ENCODE results near the gene R3HDM4. TPM values are rescaled to one million over a fixed set of nuclear protein-coding genes. Genes with fewer than 3 reads are reported as not detected.
A peak's percentile ranks its signal among the peaks of the same experiment; 100 is the strongest.
"Not testable (repeated sequence)": the region's sequence is repeated elsewhere in the genome, so short reads cannot be mapped to it uniquely, and the experiment has no call there.

The R3HDM4 gene
- total RNA-seq, 5 donors from 2014 or later (not counting 1 experiment from before 2014, with no cell fraction given) = 190 to 252 (median 220) TPM

DNA sequence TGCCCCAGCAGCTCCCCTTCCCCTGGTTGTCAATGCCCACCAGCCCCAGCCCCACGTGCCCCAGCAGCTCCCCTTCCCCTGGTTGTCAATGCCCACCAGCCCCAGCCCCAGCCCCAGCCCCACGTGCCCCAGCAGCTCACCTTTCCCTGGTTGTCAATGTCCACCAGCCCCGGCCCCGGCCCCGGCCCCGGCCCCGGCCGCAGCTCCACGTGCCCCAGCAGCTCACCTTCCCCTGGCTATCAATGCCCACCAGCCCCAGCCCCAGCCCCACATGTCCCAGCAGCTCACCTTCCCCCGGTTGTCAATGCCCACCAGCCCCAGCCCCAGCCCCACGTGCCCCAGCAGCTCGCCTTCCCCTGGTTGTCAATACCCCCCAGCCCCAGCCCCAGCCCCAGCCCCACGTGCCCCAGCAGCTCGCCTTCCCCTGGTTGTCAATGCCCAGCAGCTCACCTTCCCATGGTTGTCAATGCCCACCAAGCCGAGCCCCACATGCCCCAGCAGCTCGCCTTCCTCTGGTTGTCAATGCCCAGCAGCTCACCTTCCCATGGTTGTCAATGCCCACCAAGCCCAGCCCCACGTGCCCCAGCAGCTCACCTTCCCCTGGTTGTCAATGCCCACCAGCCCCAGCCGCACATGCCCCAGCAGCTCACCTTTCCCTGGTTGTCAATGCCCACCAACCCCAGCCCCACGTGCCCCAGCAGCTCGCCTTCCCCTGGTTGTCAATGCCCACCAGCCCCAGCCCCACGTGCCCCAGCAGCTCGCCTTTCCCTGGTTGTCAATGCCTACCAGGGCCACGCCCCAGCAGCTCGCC is 34.1 kb downstream of the R3HDM4 start:
- H3K27me3 Mint-ChIP-seq; DNase-seq; H3K4me1 ChIP-seq (ENCODE audit: control insufficient read depth in 1 of 2, extremely low read depth in 1 of 2, insufficient read depth in 2 of 2, low read length in 2 of 2); H3K4me3 Mint-ChIP-seq; H3K4me3 ChIP-seq (ENCODE audit: control insufficient read depth in 1 of 2, extremely low read depth in 1 of 2, low read length in 1 of 2); H3K4me1 Mint-ChIP-seq; ATAC-seq (replicated peaks in 1 of 4); H3K27me3 ChIP-seq (replicated peaks in 1 of 2; ENCODE audit: control insufficient read depth in 2 of 2, extremely low read depth in 1 of 2, insufficient read depth in 2 of 2, low read length in 1 of 2); H3K9me3 ChIP-seq; H3K27ac Mint-ChIP-seq; H3K27ac ChIP-seq (ENCODE audit: low read length); H3K9me3 Mint-ChIP-seq: not testable (repeated sequence)
- peaks cover 13% of the 10 kb centered on the region for H3K36me3 Mint-ChIP-seq
- ChIA-PET CTCF (interaction anchor here (0.6 to 1.1 kb wide), 4 partner anchors 8 to 124 kb away, joined by 3 to 9 read pairs (median 6); no protein-coding TSS in a partner anchor), POLR2A (interaction anchor here in 1 of 2 donors (0.6 to 1.2 kb wide), 2 partner anchors 13 to 181 kb away, joined by 3 read pairs; no protein-coding TSS in a partner anchor)
- H3K36me3 ChIP-seq (ENCODE audit: control insufficient read depth in 2 of 2, extremely low read depth in 1 of 2, insufficient read depth in 1 of 2, low read length in 1 of 2) = peaks cover 20 to 45% of the 10 kb centered on the region in 2 donors
- WGBS (ENCODE audit: insufficient coverage) = 93% methylated on average over 15 of the region's 24 CpGs

- DNase-seq; H3K27ac ChIP-seq (ENCODE audit: low read length); H3K9me3 Mint-ChIP-seq; H3K4me1 Mint-ChIP-seq; H3K27me3 Mint-ChIP-seq; ATAC-seq (replicated peaks in 1 of 4); H3K27ac Mint-ChIP-seq; H3K4me3 ChIP-seq (ENCODE audit: control insufficient read depth in 1 of 2, extremely low read depth in 1 of 2, low read length in 1 of 2); H3K4me3 Mint-ChIP-seq; H3K9me3 ChIP-seq; H3K27me3 ChIP-seq (replicated peaks in 1 of 2; ENCODE audit: control insufficient read depth in 2 of 2, extremely low read depth in 1 of 2, insufficient read depth in 2 of 2, low read length in 1 of 2): not testable (repeated sequence)
- Histone ChIP-seq H3K36me3 (ENCODE audit: control insufficient read depth in 2 of 2, extremely low read depth in 1 of 2, insufficient read depth in 1 of 2, low read length in 1 of 2) (peaks cover 22 to 37% of the 10 kb centered on the region in 2 donors), H3K4me1 (ENCODE audit: control insufficient read depth in 1 of 2, extremely low read depth in 1 of 2, insufficient read depth in 2 of 2, low read length in 2 of 2) (peaks cover 0 to 16% of the 10 kb centered on the region in 2 experiments)
- WGBS (ENCODE audit: insufficient coverage) = 77% methylated on average over 12 of the region's 23 CpGs
- POLR2A ChIA-PET = interaction anchor here in 1 of 2 donors (0.6 to 1.2 kb wide), 2 partner anchors 12 to 182 kb away, joined by 3 read pairs; no protein-coding TSS in a partner anchor
- CTCF ChIA-PET = interaction anchor here (0.6 to 1.0 kb wide), 3 partner anchors 78 to 124 kb away, joined by 5 to 9 read pairs (median 5); no protein-coding TSS in a partner anchor
- H3K36me3 Mint-ChIP-seq = peaks cover 11% of the 10 kb centered on the region
These were observed 34.9 kb downstream of the R3HDM4 start for GRCh38 chr19:877992-878660.

DNA sequence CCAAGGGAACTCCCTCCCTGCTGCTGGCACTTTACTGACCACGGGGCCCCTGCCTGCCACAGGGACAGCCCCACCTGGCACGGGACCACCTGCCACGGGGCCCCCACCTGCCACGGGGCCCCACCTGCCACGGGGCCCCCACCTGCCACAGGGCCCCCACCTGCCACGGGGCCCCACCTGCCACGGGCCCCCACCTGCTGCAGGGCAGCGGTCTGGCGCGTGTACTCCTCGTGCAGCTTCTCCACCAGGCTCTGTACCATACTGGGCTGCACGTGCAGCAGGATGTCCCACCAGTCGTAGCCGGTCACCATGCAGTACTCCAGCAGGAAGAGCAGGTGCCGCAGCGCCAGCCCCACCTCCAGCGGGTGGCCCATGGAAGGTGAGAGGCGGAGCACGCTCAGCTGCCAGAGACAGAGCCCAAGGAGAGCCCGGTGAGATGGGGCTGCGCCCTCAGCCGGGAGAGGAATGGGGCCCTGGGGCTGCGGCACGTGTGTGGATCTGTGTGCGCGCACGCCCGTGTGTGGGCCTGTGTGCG is 36.2 kb downstream of the R3HDM4 start:
- peaks cover 22 to 25% of the 10 kb centered on the region in 2 donors for H3K36me3 ChIP-seq (ENCODE audit: control insufficient read depth in 2 of 2, extremely low read depth in 1 of 2, insufficient read depth in 1 of 2, low read length in 1 of 2)
- DNase-seq (no peak), ATAC-seq (replicated peaks in 1 of 4) (no peak)
- no peaks in the 10 kb centered on the region for H3K27me3 ChIP-seq (replicated peaks in 1 of 2; ENCODE audit: control insufficient read depth in 2 of 2, extremely low read depth in 1 of 2, insufficient read depth in 2 of 2, low read length in 1 of 2)
- no peak overlapping the region for H3K4me3 Mint-ChIP-seq
- no peak overlapping the region for H3K27ac ChIP-seq (ENCODE audit: low read length)
- 89% methylated on average over 29 of the region's 29 CpGs for WGBS (ENCODE audit: insufficient coverage)
- ChIA-PET CTCF (no interaction called here), POLR2A (interaction anchor here in 1 of 2 donors (0.6 kb wide), 1 partner anchor 29 kb away, joined by 4 read pairs; no protein-coding TSS in a partner anchor)
- H3K4me3 ChIP-seq (ENCODE audit: control insufficient read depth in 1 of 2, extremely low read depth in 1 of 2, low read length in 1 of 2) = no peak overlapping the region
- H3K36me3 Mint-ChIP-seq = peaks cover 11% of the 10 kb centered on the region
- no peak overlapping the region for H3K27ac Mint-ChIP-seq
- no peaks in the 10 kb centered on the region for H3K27me3 Mint-ChIP-seq
- H3K4me1 ChIP-seq (ENCODE audit: control insufficient read depth in 1 of 2, extremely low read depth in 1 of 2, insufficient read depth in 2 of 2, low read length in 2 of 2) = peaks cover 2 to 24% of the 10 kb centered on the region in 2 experiments
- H3K9me3 Mint-ChIP-seq = no peaks in the 10 kb centered on the region
- no peaks in the 10 kb centered on the region for H3K9me3 ChIP-seq
- peaks cover 9 to 12% (median 10%) of the 10 kb centered on the region in 3 donors for H3K4me1 Mint-ChIP-seq

GRCh38 chr19:876089-876488 is 36.9 kb downstream of the R3HDM4 start:
- peaks cover 2 to 30% of the 10 kb centered on the region in 2 experiments for H3K4me1 ChIP-seq (ENCODE audit: control insufficient read depth in 1 of 2, extremely low read depth in 1 of 2, insufficient read depth in 2 of 2, low read length in 2 of 2)
- 90% methylated on average over 8 of the region's 18 CpGs for WGBS (ENCODE audit: insufficient coverage)
- ATAC-seq (replicated peaks in 1 of 4) = no peak
- Mint-ChIP-seq H3K4me1 (peaks cover 10 to 15% (median 12%) of the 10 kb centered on the region in 3 donors), H3K27ac (no peak overlapping the region), H3K36me3 (peaks cover 14% of the 10 kb centered on the region), H3K4me3 (no peak overlapping the region), H3K9me3 (no peaks in the 10 kb centered on the region), H3K27me3 (no peaks in the 10 kb centered on the region)
- ChIA-PET CTCF (interaction anchor here in 1 of 2 donors (1.4 kb wide), 1 partner anchor 13 kb away, joined by 3 read pairs; no protein-coding TSS in a partner anchor), POLR2A (no interaction called here)
- peaks cover 15 to 20% of the 10 kb centered on the region in 2 donors for H3K36me3 ChIP-seq (ENCODE audit: control insufficient read depth in 2 of 2, extremely low read depth in 1 of 2, insufficient read depth in 1 of 2, low read length in 1 of 2)
- DNase-seq = no peak
- H3K9me3 ChIP-seq = no peaks in the 10 kb centered on the region
- H3K4me3 ChIP-seq (ENCODE audit: control insufficient read depth in 1 of 2, extremely low read depth in 1 of 2, low read length in 1 of 2) = no peak overlapping the region
- H3K27ac ChIP-seq (ENCODE audit: low read length) = no peak overlapping the region
- no peaks in the 10 kb centered on the region for H3K27me3 ChIP-seq (replicated peaks in 1 of 2; ENCODE audit: control insufficient read depth in 2 of 2, extremely low read depth in 1 of 2, insufficient read depth in 2 of 2, low read length in 1 of 2)

GRCh38 chr19:875265-875879 is 37.6 kb downstream of the R3HDM4 start:
- Histone ChIP-seq H3K27me3 (replicated peaks in 1 of 2; ENCODE audit: control insufficient read depth in 2 of 2, extremely low read depth in 1 of 2, insufficient read depth in 2 of 2, low read length in 1 of 2) (no peaks in the 10 kb centered on the region), H3K4me1 (ENCODE audit: control insufficient read depth in 1 of 2, extremely low read depth in 1 of 2, insufficient read depth in 2 of 2, low read length in 2 of 2) (peaks cover 2 to 30% of the 10 kb centered on the region in 2 experiments), H3K36me3 (ENCODE audit: control insufficient read depth in 2 of 2, extremely low read depth in 1 of 2, insufficient read depth in 1 of 2, low read length in 1 of 2) (peaks cover 15 to 18% of the 10 kb centered on the region in 2 donors), H3K9me3 (no peaks in the 10 kb centered on the region), H3K4me3 (ENCODE audit: control insufficient read depth in 1 of 2, extremely low read depth in 1 of 2, low read length in 1 of 2) (no peak overlapping the region), H3K27ac (ENCODE audit: low read length) (no peak overlapping the region)
- no peaks in the 10 kb centered on the region for H3K9me3 Mint-ChIP-seq
- no peak for DNase-seq
- WGBS (ENCODE audit: insufficient coverage) = 100% methylated on average over 21 of the region's 28 CpGs
- POLR2A ChIA-PET = interaction anchor here in 1 of 2 donors (0.6 kb wide), 1 partner anchor 77 kb away, joined by 5 read pairs; no protein-coding TSS in a partner anchor
- no peak for ATAC-seq (replicated peaks in 1 of 4)
- H3K27ac Mint-ChIP-seq = peak overlapping the region in 1 of 2 donors; percentile 28
- H3K4me3 Mint-ChIP-seq = no peak overlapping the region
- H3K36me3 Mint-ChIP-seq = peaks cover 15% of the 10 kb centered on the region
- H3K27me3 Mint-ChIP-seq = no peaks in the 10 kb centered on the region
- CTCF ChIA-PET = interaction anchor here in 1 of 2 donors (0.6 to 1.4 kb wide), 2 partner anchors 12 to 51 kb away, joined by 3 to 4 read pairs; no protein-coding TSS in a partner anchor
- H3K4me1 Mint-ChIP-seq = peaks cover 10 to 15% (median 12%) of the 10 kb centered on the region in 3 donors

Data from T-cell (primary cell).